Thoracic aorta (tissue), 2 donors: ENCODE data around the gene ARHGAP18. TPM values are rescaled to one million over a fixed set of nuclear protein-coding genes. Genes with fewer than 3 reads are reported as not detected.

ENCODE experiments used
- ATAC-seq: fragments of 150-250 bp; one replicate; pipeline ENCODE4 v1.8.0; 2017; ENCODE audit warnings: low read depth; ENCODE audit not compliant: insufficient number of reproducible peaks, low FRiP score
- DNase-seq: peaks from one replicate; pipeline ENCODE4 v3.0.0-alpha.2; 2020; ENCODE audit warnings: low spot score
- H3K27ac ChIP-seq, 2 donors: fragments of 200-600 bp; sonication (generic); 1 replicate in 1 of 2; 2 replicates in 1 of 2; pipeline ENCODE4 v1.5.1; 2016; ENCODE audit warnings: mild to moderate bottlenecking in 2 of 2, moderate library complexity in 2 of 2
- H3K27me3 ChIP-seq: fragments of 200-600 bp; sonication (generic); replicated peaks from 2 replicates; pipeline ENCODE4 v1.6.0; 2016; ENCODE audit warnings: mild to moderate bottlenecking; ENCODE audit not compliant: insufficient read depth
- H3K36me3 ChIP-seq: fragments of 200-600 bp; sonication (generic); one replicate; pipeline ENCODE4 v1.5.1; 2016
- H3K4me1 ChIP-seq, 2 donors: fragments of 200-600 bp; sonication (generic); 1 replicate in 1 of 2; 2 replicates in 1 of 2; pipeline versions ENCODE4 v1.5.1 to v1.6.0; 2016; ENCODE audit warnings: low read depth in 2 of 2, mild to moderate bottlenecking in 1 of 2; ENCODE audit not compliant: control insufficient read depth in 1 of 2
- H3K4me3 ChIP-seq: fragments of 200-600 bp; sonication (generic); 2 replicates; pipeline ENCODE4 v1.5.1; 2016; ENCODE audit warnings: mild to moderate bottlenecking
- H3K9me3 ChIP-seq: fragments of 200-600 bp; sonication (generic); 2 replicates; pipeline ENCODE4 v1.5.1; 2016
- CTCF ChIP-seq: fragments of 200-600 bp; sonication (generic); IDR thresholded peaks from one replicate; pipeline ENCODE4 v1.5.1; 2019; ENCODE audit warnings: antibody characterized with exemption
- total RNA-seq, 2 donors: library from RNA; depleted of rRNA; stranded (reverse); fragments of >200 nt; gene quantifications; one replicate each; pipeline versions ENCODE4 v1.1.0 to v1.2.3, GENCODE V29; 2016

ARHGAP18 gene
- total RNA-seq, 2 donors from 2014 or later: 24.8 to 37.0 TPM

- no peak overlapping the region for H3K27ac ChIP-seq
- no peak for TF ChIP-seq CTCF
- no peak for DNase-seq
- no peak overlapping the region for H3K4me3 ChIP-seq
- H3K9me3 ChIP-seq: no peaks in the 10 kb centered on the region
- no peaks in the 10 kb centered on the region for H3K36me3 ChIP-seq
- no peaks in the 10 kb centered on the region for H3K27me3 ChIP-seq
- peaks cover 2 to 16% of the 10 kb centered on the region in 2 donors for H3K4me1 ChIP-seq
- no peak for ATAC-seq
These were observed 46.4 kb downstream of the ARHGAP18 start for GRCh38 chr6:129663531-129663930.

- Histone ChIP-seq H3K27ac (no peak overlapping the region), H3K4me3 (no peak overlapping the region), H3K36me3 (no peaks in the 10 kb centered on the region), H3K9me3 (no peaks in the 10 kb centered on the region), H3K4me1 (peaks cover 2 to 16% of the 10 kb centered on the region in 2 donors), H3K27me3 (no peaks in the 10 kb centered on the region)
- no peak for TF ChIP-seq CTCF
- DNase-seq (no peak), ATAC-seq (no peak)
These were observed 47.0 kb downstream of the ARHGAP18 start for GRCh38 chr6:129662980-129663431.

GRCh38 chr6:129662406-129662766, 47.6 kb downstream of the ARHGAP18 start:
- DNase-seq: no peak
- no peak overlapping the region for H3K4me3 ChIP-seq
- H3K4me1 ChIP-seq: peaks cover 0 to 16% of the 10 kb centered on the region in 2 donors
- no peak for TF ChIP-seq CTCF
- ATAC-seq: no peak
- no peaks in the 10 kb centered on the region for H3K36me3 ChIP-seq
- no peaks in the 10 kb centered on the region for H3K27me3 ChIP-seq
- no peak overlapping the region for H3K27ac ChIP-seq
- H3K9me3 ChIP-seq: no peaks in the 10 kb centered on the region

DNA sequence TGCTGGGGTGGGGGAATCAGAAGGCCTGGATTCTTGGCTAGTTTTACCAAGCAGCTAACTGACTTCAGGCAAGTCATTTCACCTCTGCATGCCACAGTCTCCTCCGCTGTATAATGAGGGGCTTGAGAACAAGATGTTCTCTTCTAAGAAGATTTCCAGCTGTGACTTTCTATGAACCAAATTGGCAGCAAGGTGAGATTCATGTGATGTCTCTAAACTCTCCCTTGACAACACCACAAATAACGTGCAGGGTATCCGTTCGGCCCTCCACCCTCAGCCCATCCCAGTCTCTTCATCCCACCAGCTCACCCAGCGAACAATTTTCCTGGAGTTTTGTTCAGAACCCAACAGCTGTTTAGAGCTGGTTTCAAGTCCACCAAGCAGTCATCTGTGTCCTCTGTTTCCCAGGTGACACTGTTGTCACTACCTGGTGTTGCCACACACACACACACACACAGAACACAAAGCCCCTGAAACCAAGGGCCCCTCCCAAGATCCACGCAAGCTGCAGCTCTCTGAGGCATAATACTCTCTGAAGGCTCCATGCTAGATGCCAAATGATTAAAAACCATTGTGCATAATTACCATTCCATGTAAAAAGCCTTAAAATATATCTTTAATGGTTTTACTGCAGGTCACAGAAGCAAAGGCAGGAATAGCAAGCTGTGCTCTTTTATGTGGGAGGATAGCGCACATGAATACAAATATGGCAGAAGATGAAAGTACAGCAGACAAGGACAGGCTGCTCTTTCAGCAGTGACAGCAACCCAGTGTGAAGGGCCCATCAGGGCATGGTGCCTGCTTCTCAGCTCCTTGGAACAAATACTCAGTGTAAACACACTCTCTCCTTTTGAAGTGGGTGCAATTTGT, 48.2 kb downstream of the ARHGAP18 start:
- DNase-seq (no peak), ATAC-seq (no peak)
- H3K4me3 ChIP-seq: no peak overlapping the region
- H3K27ac ChIP-seq: no peak overlapping the region
- no peaks in the 10 kb centered on the region for H3K9me3 ChIP-seq
- H3K4me1 ChIP-seq: peaks cover 0 to 16% of the 10 kb centered on the region in 2 donors
- no peak for TF ChIP-seq CTCF
- H3K36me3 ChIP-seq: no peaks in the 10 kb centered on the region
- H3K27me3 ChIP-seq: no peaks in the 10 kb centered on the region

GRCh38 chr6:129660346-129660676, 49.7 kb downstream of the ARHGAP18 start:
- TF ChIP-seq CTCF: no peak
- ATAC-seq (no peak), DNase-seq (no peak)
- Histone ChIP-seq H3K9me3 (no peaks in the 10 kb centered on the region), H3K4me1 (peaks cover 0 to 16% of the 10 kb centered on the region in 2 donors), H3K27ac (no peak overlapping the region), H3K27me3 (no peaks in the 10 kb centered on the region), H3K4me3 (no peak overlapping the region), H3K36me3 (no peaks in the 10 kb centered on the region)
